Chondrocyte (in vitro differentiated cells): ENCODE data around the gene MED9. TPM values are rescaled to one million over a fixed set of nuclear protein-coding genes. Genes with fewer than 3 reads are reported as not detected.
"Not testable (repeated sequence)": the region's sequence is repeated elsewhere in the genome, so short reads cannot be mapped to it uniquely, and the experiment has no call there.

ENCODE experiments used
- DNase-seq: peaks from one replicate; pipeline ENCODE4 v3.0.0; 2021; ENCODE audit warnings: mixed read lengths, low spot score
- H3K27ac Mint-ChIP-seq: one replicate; pipeline ENCODE4 v1.8.0; 2021; ENCODE audit warnings: mild to moderate bottlenecking, moderate library complexity, mixed read lengths; ENCODE audit not compliant: unreplicated experiment
- H3K27me3 Mint-ChIP-seq: 2 replicates; pipeline ENCODE4 v1.8.0; 2021; ENCODE audit warnings: low read depth, mixed read lengths
- H3K36me3 Mint-ChIP-seq: 2 replicates; pipeline ENCODE4 v1.8.0; 2021; ENCODE audit warnings: low read depth, mixed read lengths
- H3K4me1 Mint-ChIP-seq: 2 replicates; pipeline ENCODE4 v1.8.0; 2021; ENCODE audit warnings: low read depth, mild to moderate bottlenecking, mixed read lengths
- H3K4me3 Mint-ChIP-seq: one replicate; pipeline ENCODE4 v1.8.0; 2021; ENCODE audit warnings: mild to moderate bottlenecking, moderate library complexity, mixed read lengths; ENCODE audit not compliant: unreplicated experiment
- H3K9me3 Mint-ChIP-seq: 2 replicates; pipeline ENCODE4 v1.8.0; 2021; ENCODE audit warnings: low read depth, mixed read lengths
- CTCF ChIP-seq: fragments of 200-600 bp; sonication (generic); IDR thresholded peaks from 2 replicates; pipeline ENCODE4 v1.5.0; 2021; ENCODE audit warnings: antibody characterized with exemption, mild to moderate bottlenecking, moderate library complexity
- total RNA-seq: library from RNA; stranded (reverse); gene quantifications from 3 replicates; pipeline ENCODE4 v1.2.1, GENCODE V29; 2021

Gene MED9
- total RNA-seq, 1 donor from 2014 or later: 7.9 TPM

GRCh38 chr17:17447264-17447663, 29.5 kb upstream of the MED9 start:
- no peak overlapping the region for H3K27ac Mint-ChIP-seq
- TF ChIP-seq CTCF: no peak
- peaks cover 13% of the 10 kb centered on the region for H3K4me1 Mint-ChIP-seq
- H3K4me3 Mint-ChIP-seq: no peak overlapping the region
- no peak for DNase-seq
- peaks cover 1% of the 10 kb centered on the region for H3K36me3 Mint-ChIP-seq
- peaks cover 4% of the 10 kb centered on the region for H3K9me3 Mint-ChIP-seq
- peaks cover 3% of the 10 kb centered on the region for H3K27me3 Mint-ChIP-seq

DNA sequence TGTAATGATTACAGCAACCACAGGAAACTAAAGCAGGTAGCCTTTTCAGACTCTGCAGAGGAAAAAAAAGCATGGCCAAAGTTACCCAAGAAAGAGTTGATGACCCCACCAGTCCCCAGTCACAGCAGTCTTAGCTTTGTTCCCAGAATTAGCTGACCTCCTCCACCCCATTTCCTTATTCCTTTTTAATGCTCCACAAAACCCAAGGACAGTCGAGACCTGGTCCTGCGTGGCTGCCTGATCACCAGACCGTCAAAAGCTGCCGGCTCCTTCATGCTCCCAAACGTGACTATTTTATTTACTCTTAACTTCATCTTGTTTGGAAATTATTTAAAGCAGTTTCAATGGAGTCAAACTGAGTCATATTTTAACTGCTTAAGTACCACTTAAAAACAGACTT, 28.7 kb upstream of the MED9 start:
- Mint-ChIP-seq H3K27ac (no peak overlapping the region), H3K9me3 (peaks cover 4% of the 10 kb centered on the region), H3K4me3 (no peak overlapping the region), H3K27me3 (peaks cover 3% of the 10 kb centered on the region), H3K4me1 (peaks cover 13% of the 10 kb centered on the region), H3K36me3 (peaks cover 1% of the 10 kb centered on the region)
- no peak for DNase-seq
- no peak for TF ChIP-seq CTCF

- H3K27me3 Mint-ChIP-seq: peaks cover 4% of the 10 kb centered on the region
- no peak for DNase-seq
- no peak overlapping the region for H3K4me3 Mint-ChIP-seq
- H3K4me1 Mint-ChIP-seq: peaks cover 13% of the 10 kb centered on the region
- H3K36me3 Mint-ChIP-seq: peaks cover 1% of the 10 kb centered on the region
- TF ChIP-seq CTCF: no peak
- H3K9me3 Mint-ChIP-seq: peaks cover 4% of the 10 kb centered on the region
- no peak overlapping the region for H3K27ac Mint-ChIP-seq
These were observed 28.1 kb upstream of the MED9 start for GRCh38 chr17:17448723-17449122.

- H3K9me3 Mint-ChIP-seq: no peaks in the 10 kb centered on the region
- H3K27ac Mint-ChIP-seq: no peak overlapping the region
- no peak for DNase-seq
- H3K27me3 Mint-ChIP-seq: peaks cover 17% of the 10 kb centered on the region
- no peak for TF ChIP-seq CTCF
- no peak overlapping the region for H3K4me3 Mint-ChIP-seq
- H3K4me1 Mint-ChIP-seq: no peaks in the 10 kb centered on the region
- no peaks in the 10 kb centered on the region for H3K36me3 Mint-ChIP-seq
These were observed 23.7 kb upstream of the MED9 start for GRCh38 chr17:17453088-17453487.

- no peak overlapping the region for H3K27ac Mint-ChIP-seq
- H3K27me3 Mint-ChIP-seq: peaks cover 18% of the 10 kb centered on the region
- no peaks in the 10 kb centered on the region for H3K36me3 Mint-ChIP-seq
- no peaks in the 10 kb centered on the region for H3K9me3 Mint-ChIP-seq
- no peak overlapping the region for H3K4me3 Mint-ChIP-seq
- TF ChIP-seq CTCF: no peak
- no peak for DNase-seq
- no peaks in the 10 kb centered on the region for H3K4me1 Mint-ChIP-seq
These were observed 22.5 kb upstream of the MED9 start for GRCh38 chr17:17454276-17454675.

DNA sequence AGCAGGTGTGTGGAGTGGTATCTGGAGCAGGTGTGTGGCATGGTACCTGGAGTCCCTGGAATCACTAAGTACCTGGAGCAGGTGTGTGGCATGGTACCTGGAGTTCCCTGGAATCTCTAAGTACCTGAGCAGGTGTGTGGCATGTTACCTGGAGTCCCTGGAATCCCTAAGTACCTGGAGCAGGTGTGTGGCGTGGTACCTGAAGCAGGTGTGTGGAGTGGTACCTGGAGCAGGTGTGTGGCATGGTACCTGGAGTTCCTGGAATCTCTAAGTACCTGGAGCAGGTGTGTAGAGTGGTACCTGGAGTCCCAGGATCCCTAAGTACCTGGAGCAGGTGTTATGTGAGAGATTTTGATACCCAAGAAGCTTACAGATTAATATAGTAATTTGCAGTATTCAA, 22.1 kb upstream of the MED9 start:
- not testable (repeated sequence) for H3K4me3 Mint-ChIP-seq, H3K27ac Mint-ChIP-seq, H3K9me3 Mint-ChIP-seq, H3K4me1 Mint-ChIP-seq, H3K36me3 Mint-ChIP-seq, DNase-seq
- peaks cover 18% of the 10 kb centered on the region for H3K27me3 Mint-ChIP-seq
